ENCODE measurements around the gene MROH7.
"Not testable (repeated sequence)": the region's sequence is repeated elsewhere in the genome, so short reads cannot be mapped to it uniquely, and the experiment has no call there.

The MROH7 gene

GRCh38 chr1:54609301-54609921, 32.2 kb upstream of the MROH7 start:
- no peak for FAIRE-seq

DNA sequence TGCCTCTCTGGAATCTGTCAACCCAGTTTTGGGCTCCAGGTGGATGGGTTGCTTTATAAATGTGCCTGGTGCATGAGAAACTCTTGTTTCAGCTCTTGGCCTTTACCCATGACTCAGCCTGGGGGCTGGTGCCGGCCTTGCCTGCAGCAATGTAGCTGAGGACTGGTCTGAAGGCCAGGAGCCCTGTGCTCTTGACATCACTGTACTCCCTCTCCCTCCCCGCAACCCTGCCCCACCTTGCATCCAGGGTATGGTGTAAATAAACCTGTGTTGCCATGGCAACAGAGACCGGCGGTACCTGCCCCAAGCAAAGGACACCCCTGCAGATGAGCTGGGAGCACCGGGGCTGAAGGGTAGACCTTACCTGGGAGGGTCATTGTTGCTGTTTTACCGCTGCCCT, 31.5 kb upstream of the MROH7 start:
- no peak for DNase-seq (ENCODE audit: insufficient read length, low spot score)
- no peak for FAIRE-seq

More at GRCh38 chr1:54609301-54609921, 32.2 kb upstream of the MROH7 start:
- DNase-seq (ENCODE audit: insufficient read length, low spot score): no peak

DNA sequence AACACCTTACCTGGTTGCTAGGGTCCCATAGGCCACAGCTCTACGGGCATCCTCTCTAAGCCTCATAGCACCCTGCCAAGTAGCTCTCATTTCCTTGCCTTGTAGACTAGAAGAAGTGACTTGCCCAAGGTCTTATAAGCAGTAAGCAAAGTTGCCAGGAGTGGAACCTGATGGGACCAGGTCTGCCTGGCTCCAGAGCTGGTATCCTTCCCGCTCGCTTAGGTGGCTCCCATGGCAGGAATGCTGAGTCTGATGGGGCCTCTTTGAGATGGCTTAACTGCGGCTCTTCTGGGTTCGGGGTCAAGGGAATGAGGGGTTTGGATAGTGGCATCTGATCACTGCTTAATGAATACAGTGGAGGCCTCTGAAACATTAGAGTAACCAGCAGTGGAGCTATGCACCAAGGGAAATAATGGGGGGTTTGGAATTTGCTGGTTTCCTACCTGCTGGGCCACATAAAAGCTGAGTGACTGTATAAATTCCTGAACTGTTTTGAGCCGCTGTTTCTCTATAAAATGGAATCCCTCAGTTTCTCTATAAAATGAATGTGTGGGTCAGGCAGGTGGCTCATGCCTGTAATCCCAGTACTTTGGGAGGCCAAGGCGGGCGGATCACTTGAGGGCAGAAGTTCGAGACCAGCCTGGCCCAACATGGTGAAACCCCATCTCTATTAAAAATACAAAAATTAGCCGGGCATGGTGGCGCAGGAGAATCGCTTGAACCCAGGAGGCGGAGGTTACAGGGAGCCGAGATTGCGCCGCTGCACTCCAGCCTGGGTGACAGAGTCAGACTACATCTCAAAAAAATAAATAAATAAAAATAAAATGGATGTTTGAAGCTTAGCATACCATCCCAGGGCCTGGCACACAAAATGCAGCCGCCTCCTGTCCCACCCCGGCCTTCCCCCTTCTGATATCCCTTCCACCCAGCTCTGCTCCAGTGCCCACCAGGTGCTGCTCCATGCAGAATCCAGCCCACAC, 30.7 kb upstream of the MROH7 start:
- DNase-seq (ENCODE audit: insufficient read length, low spot score): no peak
- no peak for FAIRE-seq

GRCh38 chr1:54611621-54612020, 30.0 kb upstream of the MROH7 start:
- no peak for FAIRE-seq
- DNase-seq (ENCODE audit: insufficient read length, low spot score): no peak

DNA sequence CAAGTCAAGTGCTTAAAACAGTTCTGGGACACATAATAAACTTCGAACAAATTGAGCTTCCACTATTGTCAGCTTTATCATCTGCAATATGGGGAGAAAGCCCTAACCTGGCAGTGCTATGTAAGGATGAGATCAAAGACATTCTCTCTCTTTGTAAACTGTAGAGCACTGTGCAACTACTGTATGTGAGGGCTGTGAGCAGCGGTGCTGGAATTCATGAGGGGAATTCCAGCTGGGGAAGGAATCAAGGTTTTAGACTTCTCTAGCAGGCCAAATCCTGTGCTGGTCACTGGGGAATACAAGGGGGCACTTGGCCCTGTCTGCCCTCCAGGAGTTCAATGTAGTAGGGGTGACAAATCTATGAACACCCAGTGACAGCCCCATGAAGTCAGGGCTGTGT, 27.6 kb upstream of the MROH7 start:
- DNase-seq (ENCODE audit: insufficient read length, low spot score): no peak
- FAIRE-seq: no peak

DNA sequence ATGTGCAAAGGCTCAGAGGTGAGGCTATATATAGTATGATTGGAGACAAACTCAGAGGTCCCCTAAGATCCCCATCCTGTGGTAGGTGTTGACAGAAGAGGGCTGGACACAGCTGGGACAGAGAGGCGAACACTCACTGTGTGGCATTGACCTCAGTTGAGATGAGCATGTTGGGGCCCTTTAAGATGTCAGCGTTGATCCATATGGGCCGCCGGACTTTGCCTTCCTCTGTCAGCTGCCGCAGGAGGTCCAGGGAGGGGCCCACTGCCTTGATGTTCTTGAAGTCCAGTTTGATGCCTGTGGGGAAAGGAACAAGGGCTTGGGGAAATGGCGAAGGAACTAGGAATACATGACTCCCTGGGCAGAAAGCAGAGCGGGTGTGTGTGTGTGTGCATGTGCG, 27.0 kb upstream of the MROH7 start:
- FAIRE-seq: no peak

DNA sequence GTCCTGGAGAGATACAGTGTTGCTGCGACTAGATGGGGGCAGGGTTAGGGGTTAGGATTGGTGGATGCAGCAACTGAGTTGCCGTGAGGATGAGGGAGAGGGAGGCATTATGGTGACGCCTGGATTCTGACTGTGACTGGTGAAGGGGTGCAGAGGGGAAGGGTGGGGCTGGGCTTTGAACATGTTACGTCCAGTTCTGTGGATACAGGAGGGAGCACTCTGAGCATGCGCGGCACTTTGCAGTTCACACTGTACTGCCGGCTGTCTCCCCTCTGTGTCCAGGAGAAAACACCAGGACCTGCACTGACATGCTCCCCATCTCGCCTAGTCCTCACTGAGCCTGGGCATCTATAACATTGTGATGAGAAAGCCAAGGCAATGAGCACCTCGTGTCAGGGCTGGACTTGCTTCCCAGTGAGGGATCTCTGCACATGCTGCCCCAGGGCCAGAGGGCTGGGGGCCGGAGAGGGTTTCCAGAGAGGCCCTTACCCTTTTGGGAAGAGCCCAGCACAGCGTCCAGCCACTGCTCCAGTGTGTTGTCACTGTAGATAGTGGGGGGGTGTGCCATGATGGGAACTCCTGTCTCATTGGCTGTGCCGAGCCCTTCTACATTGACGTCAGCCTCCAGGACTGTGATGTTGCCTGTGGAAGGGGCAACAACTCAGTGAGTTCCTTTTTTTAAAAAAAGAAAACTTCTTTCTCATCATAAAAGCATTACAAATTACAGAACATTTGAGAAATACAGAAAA, 25.9 kb upstream of the MROH7 start:
- no peak for FAIRE-seq
- no peak for DNase-seq (ENCODE audit: insufficient read length, low spot score)

More for the DNA sequence above, 27.0 kb upstream of the MROH7 start:
- no peak for DNase-seq (ENCODE audit: insufficient read length, low spot score)

- FAIRE-seq (no peak), DNase-seq (ENCODE audit: insufficient read length, low spot score) (no peak)
Observed at GRCh38 chr1:54619749-54620148, 21.8 kb upstream of the MROH7 start.

DNA sequence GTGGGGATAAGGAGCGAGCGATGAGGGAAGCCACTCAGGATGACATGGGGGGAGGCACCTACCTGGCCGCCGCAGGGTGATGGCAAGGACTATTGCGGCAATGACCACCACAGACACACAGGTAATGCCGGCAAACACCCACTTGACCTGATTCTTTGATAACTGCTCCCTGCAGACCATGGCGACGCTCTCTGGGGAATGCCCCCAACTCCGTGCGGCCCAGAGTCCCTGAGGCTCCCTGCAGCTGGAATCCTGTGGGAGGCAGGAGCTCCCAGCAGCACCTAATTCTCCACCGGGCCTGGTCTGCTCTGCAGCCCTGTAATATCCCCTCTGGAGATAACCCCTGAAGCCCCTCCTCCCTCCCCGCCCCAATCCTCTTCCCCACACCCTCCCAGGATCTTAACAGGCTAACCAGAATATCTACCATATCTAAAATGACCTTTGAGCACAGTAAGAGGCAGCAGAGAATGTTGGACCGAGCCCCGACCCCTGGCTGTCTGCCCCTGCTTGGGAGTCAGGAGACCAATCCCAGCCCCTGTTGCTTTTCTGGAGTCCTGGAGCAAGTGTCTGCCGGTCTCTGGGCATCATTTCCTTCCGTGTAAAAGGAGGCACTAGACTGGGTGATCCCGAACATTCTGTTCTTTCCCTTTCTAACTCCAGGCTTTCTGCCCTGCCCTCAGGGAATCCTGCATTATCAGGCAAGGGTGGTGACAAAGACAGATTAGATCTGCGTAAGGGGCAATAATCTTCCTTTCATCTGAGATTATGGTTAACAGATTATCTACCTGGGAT, 18.2 kb upstream of the MROH7 start, which contains the start of gene FAM151A:
FAM151A (minus strand) TSS at position 310 of the 792 bp plus-strand sequence; CDS start at position 180, 130 bp downstream.
- FAIRE-seq (no peak), DNase-seq (ENCODE audit: insufficient read length, low spot score) (no peak)

GRCh38 chr1:54624466-54625464, 16.8 kb upstream of the MROH7 start:
- DNase-seq (ENCODE audit: insufficient read length, low spot score) (no peak), FAIRE-seq (no peak)

GRCh38 chr1:54627196-54627595, 14.4 kb upstream of the MROH7 start:
- no peak for DNase-seq (ENCODE audit: insufficient read length, low spot score)
- FAIRE-seq: no peak

DNA sequence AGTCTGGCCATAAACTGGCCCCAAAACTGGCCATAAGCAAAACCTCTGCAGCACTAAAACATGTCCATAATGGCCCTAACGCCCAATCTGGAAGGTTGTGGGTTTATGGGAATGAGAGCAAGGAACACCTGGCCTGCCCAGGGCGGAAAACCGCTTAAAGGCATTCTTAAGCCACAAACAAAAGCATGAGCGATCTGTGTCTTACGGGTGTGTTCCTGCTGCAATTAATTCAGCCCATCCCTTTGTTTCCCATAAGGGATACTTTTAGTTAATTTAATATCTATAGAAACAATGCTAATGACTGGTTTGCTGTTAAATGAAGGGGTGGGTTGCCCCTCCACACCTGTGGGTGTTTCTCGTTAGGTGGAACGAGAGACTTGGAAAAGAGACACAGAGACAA, 5.8 kb upstream of the MROH7 start:
- FAIRE-seq; DNase-seq (ENCODE audit: insufficient read length, low spot score): not testable (repeated sequence)

DNA sequence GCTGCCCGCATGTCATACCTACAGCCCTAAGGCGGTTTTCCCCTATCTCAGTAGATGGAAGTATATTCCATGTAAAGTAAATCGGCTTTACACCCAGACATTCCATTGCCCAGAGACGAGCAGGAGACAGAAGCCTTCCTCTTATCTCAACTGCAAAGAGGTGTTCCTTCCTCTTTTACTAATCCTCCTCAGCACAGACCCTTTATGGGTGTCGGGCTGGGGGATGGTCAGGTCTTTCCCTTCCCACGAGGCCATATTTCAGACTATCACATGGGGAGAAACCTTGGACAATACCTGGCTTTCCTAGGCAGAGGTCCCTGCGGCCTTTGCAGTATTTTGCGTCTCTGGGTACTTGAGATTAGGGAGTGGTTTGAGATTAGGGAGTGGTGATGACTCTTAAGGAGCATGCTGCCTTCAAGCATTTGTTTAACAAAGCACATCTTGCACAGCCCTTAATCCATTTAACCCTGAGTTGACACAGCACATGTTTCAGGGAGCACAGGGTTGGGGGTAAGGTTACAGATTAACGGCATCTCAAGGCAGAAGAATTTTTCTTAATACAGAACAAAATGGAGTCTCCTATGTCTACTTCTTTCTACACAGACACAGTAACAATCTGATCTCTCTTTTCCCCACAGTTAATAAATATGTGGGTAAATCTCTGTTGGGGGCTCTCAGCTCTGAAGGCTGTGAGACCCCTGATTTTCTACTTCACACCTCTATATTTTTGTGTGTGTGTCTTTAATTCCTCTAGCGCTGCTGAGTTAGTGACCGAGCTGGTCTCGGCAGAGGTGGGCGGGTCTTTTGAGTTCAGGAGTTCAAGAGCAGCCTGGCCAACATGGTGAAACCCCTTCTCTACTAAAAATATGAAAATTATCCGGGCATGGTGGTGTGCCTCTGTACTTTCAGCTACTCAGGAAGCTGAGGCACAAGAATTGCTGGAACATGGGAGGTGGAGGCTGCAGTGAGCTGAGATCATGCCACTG, 4.8 kb upstream of the MROH7 start:
- FAIRE-seq; DNase-seq (ENCODE audit: insufficient read length, low spot score): not testable (repeated sequence)

- DNase-seq (ENCODE audit: insufficient read length, low spot score) (no peak), FAIRE-seq (no peak)
Observed at GRCh38 chr1:54640361-54640760, 1.2 kb upstream of the MROH7 start.

DNA sequence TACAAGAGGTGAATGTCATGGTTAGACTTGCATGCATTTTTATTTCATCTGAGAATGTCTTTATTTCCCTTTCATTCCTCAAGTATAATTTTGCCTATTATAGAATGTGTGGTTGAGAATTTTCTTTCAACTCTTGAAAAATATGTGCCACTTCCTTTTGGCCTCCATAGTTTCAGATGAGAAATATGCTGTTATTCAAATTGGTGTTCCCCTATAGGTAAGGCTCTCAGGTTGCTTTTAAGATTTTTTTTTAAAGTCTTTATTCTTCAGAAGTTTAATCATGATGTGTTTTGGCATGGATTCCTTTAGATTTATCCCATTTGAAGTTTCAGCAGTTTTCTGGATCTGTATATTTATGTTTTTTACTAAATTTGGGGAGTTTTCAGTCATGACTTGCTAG, 2.1 kb downstream of the MROH7 start:
- FAIRE-seq: no peak

GRCh38 chr1:54645806-54646676, 4.5 kb downstream of the MROH7 start:
- DNase-seq (ENCODE audit: insufficient read length, low spot score) (no peak), FAIRE-seq (no peak)

More for the DNA sequence above, 2.1 kb downstream of the MROH7 start:
- DNase-seq (ENCODE audit: insufficient read length, low spot score): no peak
